ENCODE data around the gene CYTH1.

The CYTH1 gene

GRCh38 chr17:78736526-78737079 is 45.5 kb downstream of the CYTH1 start:
- DNase-seq (ENCODE audit: low read depth in 2 of 2) = peak in 1 of 2 donors; percentile 31

GRCh38 chr17:78735832-78736525 is 46.1 kb downstream of the CYTH1 start:
- no peak for DNase-seq (ENCODE audit: low read depth in 2 of 2)

DNA sequence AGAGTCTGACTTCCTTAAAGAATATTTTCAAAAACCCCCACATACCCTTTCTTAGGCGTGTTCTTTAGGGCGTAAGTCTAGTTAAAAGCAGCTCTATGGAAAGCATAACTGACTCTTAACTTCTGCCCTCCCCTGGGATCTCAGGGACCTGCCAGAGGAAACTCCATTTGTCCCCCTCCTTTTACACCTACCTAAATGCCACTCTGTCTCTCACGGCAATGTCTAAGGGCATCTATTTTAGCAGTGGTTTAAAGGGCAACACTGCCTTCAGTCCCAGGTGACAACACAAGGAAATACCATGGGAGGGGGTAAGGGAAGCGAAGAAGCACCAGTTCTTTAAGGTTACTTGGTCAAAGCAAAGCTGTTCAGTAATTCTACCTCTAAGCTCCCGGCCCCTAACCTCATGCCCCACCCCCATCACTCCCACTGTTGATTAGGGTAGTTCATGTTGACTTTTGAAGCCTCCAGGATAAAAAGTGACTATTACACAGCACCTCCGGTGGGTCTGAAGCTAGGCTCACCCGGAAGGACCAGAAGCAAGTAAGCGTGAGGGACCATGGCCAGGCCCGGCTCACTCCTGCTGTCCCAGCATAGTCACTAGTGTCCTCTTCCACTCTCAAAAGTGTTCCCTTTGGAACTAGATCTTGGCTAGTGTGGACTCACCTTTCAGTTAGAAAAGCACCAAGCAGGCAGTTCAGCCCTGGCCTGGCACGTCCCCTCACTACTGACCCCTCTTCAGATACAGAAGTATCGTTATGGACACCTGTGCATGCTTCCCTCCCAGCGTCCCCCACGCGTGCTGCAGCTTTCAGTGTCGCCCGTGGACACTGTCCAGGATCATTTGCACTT is 47.1 kb downstream of the CYTH1 start:
- DNase-seq (ENCODE audit: low read depth in 2 of 2) = no peak

DNA sequence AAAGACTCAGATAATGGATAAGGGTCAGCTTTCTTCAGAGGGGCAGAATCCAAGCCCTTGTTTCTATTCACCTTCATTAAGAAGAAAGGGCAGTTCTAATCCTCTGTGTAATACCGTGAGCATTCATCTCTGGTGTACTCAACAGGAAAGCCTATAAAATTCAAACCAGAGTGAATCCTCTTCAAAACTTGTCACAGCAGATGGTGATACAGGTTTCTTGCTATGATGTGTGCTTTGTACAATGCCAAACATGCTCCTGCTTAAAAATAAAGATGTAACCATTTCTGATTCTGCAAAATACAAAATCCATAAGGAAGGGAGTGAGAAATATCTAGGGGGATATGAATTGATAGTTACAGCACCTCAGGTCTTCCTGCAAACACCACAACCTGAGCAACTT is 49.7 kb downstream of the CYTH1 start:
- DNase-seq (ENCODE audit: low read depth in 2 of 2) = no peak

GRCh38 chr17:78731904-78732303 is 50.2 kb downstream of the CYTH1 start:
- no peak for DNase-seq (ENCODE audit: low read depth in 2 of 2)

DNA sequence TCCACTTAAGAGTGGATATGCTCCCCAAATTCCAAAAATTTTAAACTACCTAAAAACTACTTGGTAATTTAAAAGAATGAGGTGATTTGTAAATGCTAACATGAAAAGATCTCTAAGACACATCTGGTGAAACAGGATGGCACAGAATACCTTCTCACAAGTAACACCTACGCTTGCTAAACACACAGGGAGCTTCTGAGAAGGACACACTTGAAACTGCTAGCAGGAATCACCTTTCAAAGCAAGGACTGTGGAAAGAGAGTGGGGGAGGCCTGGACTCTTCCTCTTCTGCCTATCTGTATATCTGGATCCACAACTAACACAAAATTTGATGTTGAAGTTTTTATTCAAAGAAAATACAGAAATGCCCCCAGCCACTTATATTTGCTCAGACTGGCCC is 52.4 kb downstream of the CYTH1 start:
- DNase-seq (ENCODE audit: low read depth in 2 of 2) = no peak

GRCh38 chr17:78728495-78728894 is 53.6 kb downstream of the CYTH1 start:
- no peak for DNase-seq (ENCODE audit: low read depth in 2 of 2)

DNA sequence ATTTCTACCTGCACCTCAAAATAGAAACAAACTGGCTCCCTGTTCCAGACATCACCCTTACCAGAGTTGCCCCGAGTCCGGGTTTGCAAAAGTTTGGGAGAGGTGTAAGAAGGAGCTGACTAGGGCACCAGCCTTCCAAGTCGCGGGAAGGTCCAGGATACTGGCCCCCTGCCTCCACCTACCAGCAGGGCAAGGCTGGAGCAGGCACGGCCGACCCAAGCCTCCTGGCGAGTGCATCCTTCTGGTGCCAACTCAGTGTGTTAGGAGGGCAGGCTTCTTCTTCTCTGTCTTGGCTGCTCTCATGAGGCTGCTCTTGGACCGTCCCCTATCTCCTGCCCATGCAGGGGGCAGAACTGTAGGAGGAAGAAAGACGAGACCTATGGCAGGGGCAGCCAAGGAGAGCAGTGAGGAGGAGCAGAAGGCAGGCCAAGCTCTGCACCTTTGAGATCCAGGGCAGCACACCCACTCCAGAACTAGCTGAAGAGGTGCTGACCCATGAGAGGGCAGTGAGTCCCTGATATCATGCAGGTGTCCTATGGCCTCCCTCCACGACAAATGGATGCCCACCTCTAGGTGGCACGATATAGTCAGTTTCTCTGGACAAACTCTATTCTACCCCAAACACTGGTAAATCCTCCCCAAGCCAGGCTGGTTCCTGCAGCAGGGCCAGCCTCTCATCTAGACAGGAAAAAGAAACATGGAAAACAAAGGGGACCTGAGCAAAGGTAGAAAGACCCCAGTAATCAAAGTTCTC is 54.4 kb downstream of the CYTH1 start:
- DNase-seq (ENCODE audit: low read depth in 2 of 2) = no peak

- no peak for DNase-seq (ENCODE audit: low read depth in 2 of 2)
Measured at GRCh38 chr17:78727057-78727456, 55.0 kb downstream of the CYTH1 start.

DNA sequence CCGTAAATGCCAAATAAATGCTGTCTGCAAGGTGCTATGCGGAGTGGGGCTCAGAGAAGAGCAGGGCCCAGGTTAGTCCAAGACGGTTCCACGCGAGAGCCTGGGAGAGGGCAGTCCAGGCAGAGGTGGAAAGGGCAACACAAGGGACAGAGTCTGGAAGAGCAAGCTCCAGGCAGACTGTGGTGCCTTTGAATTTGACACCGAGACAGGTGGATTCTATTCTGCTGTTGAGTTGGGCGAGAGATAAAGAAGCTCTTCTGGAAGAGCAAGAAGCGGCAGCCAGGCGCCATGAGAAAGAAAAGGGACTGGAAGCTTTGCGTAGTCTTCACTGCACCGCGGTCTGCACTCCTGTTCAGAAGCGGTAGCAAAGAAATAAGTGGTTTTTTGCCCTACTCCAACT is 55.6 kb downstream of the CYTH1 start:
- DNase-seq (ENCODE audit: low read depth in 2 of 2) = no peak

- no peak for DNase-seq (ENCODE audit: low read depth in 2 of 2)
Measured at GRCh38 chr17:78725448-78726021, 56.5 kb downstream of the CYTH1 start.

DNA sequence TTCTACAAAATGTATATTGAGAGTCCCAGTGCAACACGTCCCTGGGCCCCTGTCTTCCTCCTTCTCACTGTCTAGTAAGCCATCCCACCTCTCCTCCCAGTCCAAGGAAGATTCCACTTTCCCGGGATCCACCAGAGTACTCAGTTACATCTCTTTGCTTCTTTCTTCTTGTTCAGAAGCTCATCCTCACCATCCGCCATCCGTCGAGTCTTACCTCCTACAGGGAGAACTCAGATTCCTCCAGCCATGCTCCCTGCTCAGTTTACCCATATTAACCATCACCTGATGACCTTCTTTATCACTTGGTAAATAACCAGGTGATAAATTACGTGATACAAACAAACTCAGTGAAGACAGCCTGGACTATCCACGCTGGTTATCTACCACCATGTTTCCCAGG is 57.1 kb downstream of the CYTH1 start:
- no peak for DNase-seq (ENCODE audit: low read depth in 2 of 2)

GRCh38 chr17:78724544-78724943 is 57.5 kb downstream of the CYTH1 start:
- no peak for DNase-seq (ENCODE audit: low read depth in 2 of 2)

DNA sequence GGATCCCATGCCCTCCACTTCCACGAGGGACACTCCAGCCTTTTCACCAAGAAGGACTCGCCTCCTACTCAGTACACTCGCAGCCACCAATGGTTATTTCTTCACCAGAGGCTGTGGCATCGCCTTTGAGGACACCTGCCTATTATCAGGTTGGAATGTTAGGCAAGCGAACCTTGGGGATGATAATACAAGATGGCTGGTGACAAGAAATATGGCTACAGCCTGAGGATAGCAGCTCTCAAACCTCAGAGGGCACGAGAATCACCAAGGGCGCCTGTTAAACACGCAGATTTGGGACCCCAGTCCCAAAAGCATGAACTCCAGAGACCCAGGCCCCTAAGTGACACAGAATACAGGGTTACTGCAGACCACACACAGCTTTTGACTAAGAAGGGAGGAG is 58.1 kb downstream of the CYTH1 start:
- no peak for DNase-seq (ENCODE audit: low read depth in 2 of 2)

GRCh38 chr17:78723001-78723796 is 58.9 kb downstream of the CYTH1 start:
- DNase-seq (ENCODE audit: low read depth in 2 of 2) = no peak

- DNase-seq (ENCODE audit: low read depth in 2 of 2) = no peak
Measured at GRCh38 chr17:78722246-78722761, 59.8 kb downstream of the CYTH1 start.

DNA sequence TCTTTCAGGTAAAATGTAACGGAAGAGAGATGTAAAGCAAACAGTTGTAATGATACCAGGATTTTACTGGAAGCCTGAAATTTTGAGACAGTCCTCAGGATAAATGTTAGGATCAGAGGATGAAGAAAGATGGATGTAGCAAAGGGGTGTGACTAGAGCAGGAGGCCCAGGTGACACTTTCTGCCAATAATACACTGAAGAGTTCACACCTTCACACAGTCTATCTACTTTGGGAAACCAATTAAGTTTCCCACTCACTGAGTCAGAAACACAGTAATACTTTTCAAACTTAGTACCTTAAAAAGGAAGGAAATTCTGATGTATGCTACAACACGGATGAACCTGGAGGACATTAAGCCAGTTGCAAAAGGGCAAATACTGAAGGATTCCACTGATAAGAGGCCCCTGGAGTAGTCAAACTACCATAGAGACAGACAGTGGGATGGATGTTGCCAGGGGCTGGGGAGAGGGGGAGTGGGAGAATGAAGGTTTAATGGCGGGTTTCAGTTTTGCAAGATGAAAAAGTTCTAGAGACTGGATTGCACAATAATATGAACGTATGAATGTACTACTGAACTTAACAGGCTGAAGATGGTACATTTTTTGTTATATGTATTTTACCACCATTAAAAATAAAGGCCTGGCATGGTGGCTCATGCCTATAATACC is 62.3 kb downstream of the CYTH1 start:
- DNase-seq (ENCODE audit: low read depth in 2 of 2) = no peak

DNA sequence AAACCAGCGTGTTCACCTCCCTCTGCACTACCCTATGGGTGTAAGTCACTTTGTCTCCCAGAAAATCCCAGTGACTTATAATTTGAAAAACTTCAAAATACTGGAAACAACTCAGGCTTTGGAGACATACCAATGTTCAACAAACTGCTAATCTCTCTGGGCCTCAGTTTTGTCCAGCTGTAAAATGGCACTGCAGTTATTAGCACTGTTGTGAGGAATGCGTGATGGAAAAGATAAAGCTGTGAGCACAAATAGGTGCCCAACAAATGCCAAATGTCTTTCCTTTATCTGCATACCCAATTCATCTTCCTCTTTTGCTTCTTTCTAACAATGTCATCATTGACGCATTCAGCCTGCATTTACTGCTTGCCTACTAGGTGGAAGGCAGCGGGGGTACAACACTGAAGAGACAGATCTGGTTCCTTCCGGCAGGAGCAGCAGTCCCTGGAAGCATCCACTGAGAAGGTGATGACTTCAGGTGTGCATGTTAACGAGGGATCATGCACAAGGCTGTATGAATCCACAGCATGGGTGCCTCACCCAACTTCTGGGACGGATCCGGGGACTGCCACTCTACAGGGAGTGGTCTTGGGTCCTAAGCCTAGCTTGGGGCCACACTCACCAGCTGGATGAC is 63.4 kb downstream of the CYTH1 start:
- no peak for DNase-seq (ENCODE audit: low read depth in 2 of 2)

GRCh38 chr17:78717431-78717980 is 64.6 kb downstream of the CYTH1 start:
- no peak for DNase-seq (ENCODE audit: low read depth in 2 of 2)
